ENCODE results near the gene CEP76. TPM values are rescaled to one million over a fixed set of nuclear protein-coding genes. Genes with fewer than 3 reads are reported as not detected.

CEP76 gene
- total and polyA plus RNA-seq, 2 donors (not counting 3 experiments of a cell fraction or from before 2014, with no cell fraction given) = 5.8 to 8.6 TPM

DNA sequence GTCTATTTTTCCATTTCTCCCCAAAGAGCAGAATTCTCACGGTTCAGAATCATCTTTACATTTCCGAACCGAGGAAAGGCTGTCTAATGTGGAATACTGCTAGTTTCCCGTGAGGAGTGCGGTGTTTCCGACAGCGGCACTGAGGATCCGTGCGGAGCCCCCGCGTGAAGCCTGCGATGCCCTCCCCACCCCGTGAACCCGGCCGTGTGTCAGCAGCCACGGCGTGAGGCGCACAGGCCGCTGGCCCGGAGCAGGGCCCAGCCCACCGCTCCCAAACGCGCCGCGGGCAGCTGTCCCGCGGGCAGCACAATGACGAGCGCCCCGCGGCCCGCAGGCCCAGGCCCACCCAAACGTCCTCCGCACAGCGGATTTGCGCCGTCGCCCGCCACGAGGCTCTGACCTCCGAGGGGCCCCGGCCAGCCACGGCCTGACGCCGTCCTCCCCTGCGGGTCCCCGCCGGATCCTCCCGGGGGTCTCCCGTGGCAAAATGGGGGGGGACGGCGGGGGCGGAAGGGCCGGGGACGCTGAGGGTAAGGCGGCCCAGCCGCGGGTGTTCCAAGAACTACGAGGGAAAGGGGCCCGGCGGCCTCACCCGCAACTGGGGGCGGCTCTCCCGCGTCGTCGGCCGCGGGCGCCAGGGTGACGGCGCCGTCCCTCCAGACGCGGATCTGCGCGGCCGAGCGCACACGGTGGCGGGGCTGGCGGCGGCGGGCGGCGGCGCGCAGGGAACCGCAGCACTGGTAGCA is 45.4 kb downstream of the CEP76 start:
- peak overlapping the region; percentile 99 for H3K27ac ChIP-seq (ENCODE audit: insufficient read depth, low read depth, low read length)

More for the DNA sequence above, 45.4 kb downstream of the CEP76 start:
- Histone ChIP-seq H4K20me1 (replicated peaks; ENCODE audit: control insufficient read depth, extremely low read depth, insufficient read depth, low read length) (peaks cover 6% of the 10 kb centered on the region), H3K4me1 (ENCODE audit: control insufficient read depth, extremely low read depth, insufficient read depth, low read length) (peaks cover 45% of the 10 kb centered on the region), H2AFZ (ENCODE audit: low read depth, low read length) (peak overlapping the region; percentile 77), H3K79me2 (ENCODE audit: control insufficient read depth, insufficient read depth, low read length) (peaks cover 54% of the 10 kb centered on the region), H3K4me2 (ENCODE audit: insufficient read depth, low read length) (peak overlapping the region; percentile 99), H3K27me3 (ENCODE audit: control insufficient read depth in 2 of 2, insufficient read depth in 2 of 2, low read length in 2 of 2) (no peaks in the 10 kb centered on the region), H3K9ac (replicated peaks; ENCODE audit: extremely low read depth, insufficient read depth, low read length) (peak overlapping the region; percentile 100), H3K36me3 (ENCODE audit: control insufficient read depth in 2 of 2, extremely low read depth in 1 of 2, insufficient read depth in 2 of 2, low read length in 2 of 2) (no peaks in the 10 kb centered on the region), H3K9me3 (replicated peaks; ENCODE audit: control insufficient read depth, insufficient read depth, low read length) (no peaks in the 10 kb centered on the region), H3K9me1 (replicated peaks; ENCODE audit: control insufficient read depth, extremely low read depth, insufficient read depth, low read length) (no peaks in the 10 kb centered on the region), H3K4me3 (replicated peaks in 1 of 3; ENCODE audit: insufficient read depth in 1 of 3, low read depth in 1 of 3, low read length in 3 of 3) (peak overlapping the region; percentile 65 to 99 (median 92))
- intact Hi-C loops (cut with micrococcal nuclease) (loop anchor here (2.0 to 10.0 kb wide), 4 partner anchors 50 to 372 kb away; partner anchors contain the start of gene AFG3L2), dilution Hi-C loops (cut with MboI; ENCODE audit: extremely low pct_ligation_motif_present, low sequenced_read_pairs) (no loop called here)
- DNase-seq (ENCODE audit: low read depth, low spot score) (peak; percentile 63), FAIRE-seq (peak; percentile 28)
- ChIA-PET POLR2A (interaction anchor here (0.5 kb wide), 1 partner anchor 65 kb away, joined by 3 read pairs; no protein-coding TSS in a partner anchor), CTCF (interaction anchor here (1.3 to 5.4 kb wide), 3 partner anchors 118 to 263 kb away, joined by 3 to 65 read pairs (median 3); no protein-coding TSS in a partner anchor)
- BruUV-seq (replicated peaks) = TSS peak; percentile 33
- peak; percentile 45 for TF ChIP-seq POLR2AphosphoS5 (IDR thresholded peaks at IDR 0.05; ENCODE audit: insufficient read depth, low read depth, low read length)
- TF ChIP-seq, protein P1, sequence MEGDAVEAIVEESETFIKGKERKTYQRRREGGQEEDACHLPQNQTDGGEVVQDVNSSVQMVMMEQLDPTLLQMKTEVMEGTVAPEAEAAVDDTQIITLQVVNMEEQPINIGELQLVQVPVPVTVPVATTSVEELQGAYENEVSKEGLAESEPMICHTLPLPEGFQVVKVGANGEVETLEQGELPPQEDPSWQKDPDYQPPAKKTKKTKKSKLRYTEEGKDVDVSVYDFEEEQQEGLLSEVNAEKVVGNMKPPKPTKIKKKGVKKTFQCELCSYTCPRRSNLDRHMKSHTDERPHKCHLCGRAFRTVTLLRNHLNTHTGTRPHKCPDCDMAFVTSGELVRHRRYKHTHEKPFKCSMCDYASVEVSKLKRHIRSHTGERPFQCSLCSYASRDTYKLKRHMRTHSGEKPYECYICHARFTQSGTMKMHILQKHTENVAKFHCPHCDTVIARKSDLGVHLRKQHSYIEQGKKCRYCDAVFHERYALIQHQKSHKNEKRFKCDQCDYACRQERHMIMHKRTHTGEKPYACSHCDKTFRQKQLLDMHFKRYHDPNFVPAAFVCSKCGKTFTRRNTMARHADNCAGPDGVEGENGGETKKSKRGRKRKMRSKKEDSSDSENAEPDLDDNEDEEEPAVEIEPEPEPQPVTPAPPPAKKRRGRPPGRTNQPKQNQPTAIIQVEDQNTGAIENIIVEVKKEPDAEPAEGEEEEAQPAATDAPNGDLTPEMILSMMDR (IDR thresholded peaks at IDR 0.05; ENCODE audit: extremely low read depth in 1 of 2, insufficient read depth in 1 of 2, low read depth in 1 of 2, low read length in 2 of 2) = no peak

Data from endothelial cell of umbilical vein (primary cell).